Activated CD4-positive, alpha-beta memory T cell treated with anti-CD3 and anti-CD28 coated beads, Interleukin-2, amount 10 ng/mL, durations not matched to agents 7 days and 5 days (primary cell): ENCODE data around the gene TSPAN5. TPM values are rescaled to one million over a fixed set of nuclear protein-coding genes. Genes with fewer than 3 reads are reported as not detected.

Source experiments
- CTCF ChIA-PET: fragments of 350-600 bp; sonication (Branson Sonifier 250); formaldehyde crosslinking; loops from one replicate; lab custom pipeline; 2021; ENCODE audit warnings: antibody characterized with exemption, inconsistent platforms; lab: Charles Lee
- POLR2A ChIA-PET: fragments of 350-600 bp; sonication (Branson Sonifier 250); formaldehyde crosslinking; loops from one replicate; lab custom pipeline; 2021; ENCODE audit warnings: antibody characterized with exemption; lab: Charles Lee
- DNase-seq: peaks from one replicate; pipeline ENCODE4 v3.0.0-alpha.2; 2020
- H3K27ac Mint-ChIP-seq: one replicate; pipeline ENCODE4 v1.8.0; 2021; ENCODE audit warnings: mild to moderate bottlenecking, mixed read lengths
- H3K27me3 Mint-ChIP-seq: one replicate; pipeline ENCODE4 v1.8.0; 2021; ENCODE audit warnings: mixed read lengths
- H3K36me3 Mint-ChIP-seq: one replicate; pipeline ENCODE4 v1.8.0; 2021; ENCODE audit warnings: low read depth, mixed read lengths
- H3K4me1 Mint-ChIP-seq: one replicate; pipeline ENCODE4 v1.8.0; 2021; ENCODE audit warnings: mixed read lengths
- H3K4me3 Mint-ChIP-seq: one replicate; pipeline ENCODE4 v1.8.0; 2021; ENCODE audit warnings: mild to moderate bottlenecking, mixed read lengths
- H3K9me3 Mint-ChIP-seq: one replicate; pipeline ENCODE4 v1.8.0; 2021; ENCODE audit warnings: mixed read lengths
- total RNA-seq, 2 experiments: library from RNA; stranded (reverse); gene quantifications; one replicate each; pipeline ENCODE4 v1.2.3, GENCODE V29; 2021

TSPAN5 gene
- total RNA-seq, 2 experiments from 2014 or later = 21.8 to 22.6 TPM

DNA sequence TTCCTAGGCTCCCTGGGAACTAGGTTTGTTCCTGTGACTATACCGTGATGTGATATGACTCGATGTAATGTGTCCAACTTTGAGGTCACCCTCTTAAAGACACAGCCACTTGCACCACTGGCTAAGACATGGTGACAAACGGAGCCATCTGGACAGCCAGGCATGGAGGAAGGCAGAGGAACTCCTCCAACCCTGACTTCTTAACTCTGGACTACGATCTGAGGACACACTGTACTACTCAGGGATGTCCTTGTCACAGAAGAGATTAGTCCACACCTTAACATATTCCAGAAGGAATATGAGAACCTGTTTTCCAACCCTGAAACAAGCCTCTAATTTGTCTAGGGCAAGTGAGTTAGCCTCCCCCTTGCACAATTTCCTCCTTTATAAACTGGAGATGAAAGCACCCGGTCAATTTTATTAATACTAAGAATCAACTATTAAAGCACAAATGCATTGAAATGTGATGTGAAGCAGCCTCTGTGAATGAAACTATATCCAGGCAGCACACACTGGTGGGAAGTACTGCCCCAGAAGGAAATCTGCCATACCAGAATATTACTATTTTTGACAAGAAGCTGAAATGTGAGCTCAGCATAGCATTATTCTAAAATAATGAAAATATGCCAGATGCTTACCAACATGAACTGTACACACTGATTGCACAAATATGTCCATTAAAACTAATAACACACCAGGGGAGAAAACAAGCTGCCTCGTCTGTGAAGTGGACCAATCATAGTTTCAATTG, 47.3 kb downstream of the TSPAN5 start:
- Mint-ChIP-seq H3K4me1 (peaks cover 22% of the 10 kb centered on the region), H3K4me3 (no peak overlapping the region), H3K9me3 (no peaks in the 10 kb centered on the region), H3K36me3 (no peaks in the 10 kb centered on the region), H3K27ac (no peak overlapping the region), H3K27me3 (peaks cover 1% of the 10 kb centered on the region)
- POLR2A ChIA-PET = no interaction called here
- no peak for DNase-seq
- CTCF ChIA-PET = no interaction called here

DNA sequence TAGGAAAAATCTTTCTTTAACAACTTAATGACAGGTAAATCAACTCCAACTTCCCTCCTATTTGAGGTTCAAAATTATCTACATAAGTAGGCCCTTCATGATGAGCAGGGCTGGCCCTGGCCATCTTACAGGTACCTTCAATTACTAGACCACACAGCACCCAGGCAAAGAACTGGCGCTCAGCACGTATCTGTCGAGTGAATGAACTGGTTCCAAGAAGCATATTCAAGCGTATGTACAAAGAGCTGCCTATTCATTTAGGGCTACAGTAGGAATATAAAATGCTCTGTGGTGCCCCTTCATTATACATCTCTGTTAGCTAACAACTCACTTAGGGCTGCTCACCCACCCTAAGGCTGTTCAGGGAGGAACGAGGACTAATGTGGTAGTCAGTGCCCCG, 48.0 kb downstream of the TSPAN5 start:
- H3K4me1 Mint-ChIP-seq = peaks cover 24% of the 10 kb centered on the region
- ChIA-PET POLR2A (no interaction called here), CTCF (no interaction called here)
- H3K36me3 Mint-ChIP-seq = peaks cover 3% of the 10 kb centered on the region
- H3K4me3 Mint-ChIP-seq = no peak overlapping the region
- peaks cover 2% of the 10 kb centered on the region for H3K27me3 Mint-ChIP-seq
- no peak overlapping the region for H3K27ac Mint-ChIP-seq
- H3K9me3 Mint-ChIP-seq = no peaks in the 10 kb centered on the region
- no peak for DNase-seq

DNA sequence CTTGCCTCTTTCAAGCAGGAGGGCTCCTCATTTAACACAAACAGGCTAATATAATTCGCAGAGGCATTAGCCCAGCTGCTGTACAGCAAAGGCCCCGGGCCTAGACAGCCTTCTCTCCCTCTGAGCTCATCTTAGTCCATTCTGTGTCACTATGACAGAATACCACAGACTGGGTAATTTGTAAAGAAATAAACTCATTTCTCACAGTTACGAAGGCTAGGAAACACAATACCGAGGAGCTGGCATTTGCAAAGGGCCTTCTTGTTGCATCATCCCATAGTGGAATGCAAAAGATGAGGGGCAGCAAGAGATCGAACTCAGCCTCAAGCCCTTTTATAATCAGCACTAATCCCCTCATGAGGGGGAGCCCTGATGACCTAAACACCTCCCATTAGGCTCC, 48.5 kb downstream of the TSPAN5 start:
- ChIA-PET CTCF (no interaction called here), POLR2A (no interaction called here)
- H3K9me3 Mint-ChIP-seq = no peaks in the 10 kb centered on the region
- peaks cover 26% of the 10 kb centered on the region for H3K4me1 Mint-ChIP-seq
- H3K4me3 Mint-ChIP-seq = no peak overlapping the region
- H3K36me3 Mint-ChIP-seq = peaks cover 3% of the 10 kb centered on the region
- no peak for DNase-seq
- peaks cover 2% of the 10 kb centered on the region for H3K27me3 Mint-ChIP-seq
- H3K27ac Mint-ChIP-seq = no peak overlapping the region

DNA sequence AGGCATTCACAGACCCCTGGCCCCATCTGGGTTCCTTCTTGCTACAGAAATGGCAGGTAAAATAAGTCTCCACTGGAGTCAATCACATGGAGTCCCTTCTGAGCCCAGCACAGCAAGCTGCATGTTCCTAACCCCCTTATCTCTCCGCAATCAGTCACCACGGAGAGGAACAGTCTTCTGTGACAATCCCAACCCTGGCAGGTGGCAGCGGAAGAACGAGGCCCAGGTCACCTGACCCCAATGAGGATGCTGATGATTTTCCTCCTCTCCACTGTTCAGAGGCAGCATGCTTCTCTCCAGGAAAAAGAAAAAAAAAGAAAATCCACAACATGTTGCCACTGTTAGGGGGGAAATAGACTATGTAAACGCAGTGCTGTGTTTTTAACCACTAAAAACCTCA, 50.1 kb downstream of the TSPAN5 start:
- no peak overlapping the region for H3K27ac Mint-ChIP-seq
- H3K27me3 Mint-ChIP-seq = peaks cover 2% of the 10 kb centered on the region
- no peaks in the 10 kb centered on the region for H3K9me3 Mint-ChIP-seq
- ChIA-PET POLR2A (no interaction called here), CTCF (no interaction called here)
- peaks cover 3% of the 10 kb centered on the region for H3K36me3 Mint-ChIP-seq
- no peak overlapping the region for H3K4me3 Mint-ChIP-seq
- DNase-seq = no peak
- peaks cover 37% of the 10 kb centered on the region for H3K4me1 Mint-ChIP-seq

DNA sequence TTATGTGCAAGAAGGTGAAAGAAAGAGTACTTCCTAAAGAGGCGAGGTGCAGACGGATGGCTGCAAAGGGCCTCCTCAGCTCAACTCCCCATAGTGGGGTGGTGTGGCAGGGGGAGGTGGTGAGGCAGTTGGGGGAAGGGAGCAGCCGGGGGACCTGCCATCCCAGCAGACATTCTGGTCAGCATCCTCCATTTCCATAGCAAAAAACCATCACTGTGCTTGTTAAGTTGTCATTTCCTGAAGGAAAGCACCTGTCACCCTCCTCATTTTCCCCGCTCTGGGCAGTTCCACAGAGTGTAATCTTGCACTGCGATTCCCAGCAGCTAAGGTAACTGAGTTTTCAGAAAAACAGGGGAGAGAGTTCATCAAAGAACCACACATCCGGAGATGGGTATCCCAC, 51.5 kb downstream of the TSPAN5 start:
- H3K27ac Mint-ChIP-seq = no peak overlapping the region

DNA sequence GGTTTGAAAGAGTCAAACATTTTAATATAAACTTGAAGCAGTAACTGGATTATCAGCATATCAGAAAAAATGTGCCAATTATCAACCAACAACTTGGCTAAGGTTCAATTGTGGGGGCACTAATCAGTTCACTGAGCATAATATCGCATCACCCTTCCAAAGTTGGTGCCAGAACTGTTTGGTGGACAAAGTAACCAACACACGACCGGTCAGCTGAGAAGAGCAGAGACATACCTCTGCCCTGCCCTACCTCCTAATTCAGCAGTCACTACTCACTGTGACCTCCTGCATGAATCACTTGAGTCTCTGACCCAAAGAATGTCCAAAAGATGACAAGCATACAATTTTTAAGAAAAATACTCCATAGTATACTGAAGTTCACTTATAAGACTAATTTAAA, 53.2 kb downstream of the TSPAN5 start:
- CTCF ChIA-PET = no interaction called here

More for the DNA sequence above, 51.5 kb downstream of the TSPAN5 start:
- ChIA-PET CTCF (interaction anchor here (1.7 kb wide), 1 partner anchor 13 kb away, joined by 3 read pairs; no protein-coding TSS in a partner anchor), POLR2A (no interaction called here)
- DNase-seq = no peak
- no peaks in the 10 kb centered on the region for H3K9me3 Mint-ChIP-seq
- H3K27me3 Mint-ChIP-seq = peaks cover 2% of the 10 kb centered on the region
- H3K36me3 Mint-ChIP-seq = peaks cover 7% of the 10 kb centered on the region
- H3K4me1 Mint-ChIP-seq = peaks cover 44% of the 10 kb centered on the region
- no peak overlapping the region for H3K4me3 Mint-ChIP-seq

DNA sequence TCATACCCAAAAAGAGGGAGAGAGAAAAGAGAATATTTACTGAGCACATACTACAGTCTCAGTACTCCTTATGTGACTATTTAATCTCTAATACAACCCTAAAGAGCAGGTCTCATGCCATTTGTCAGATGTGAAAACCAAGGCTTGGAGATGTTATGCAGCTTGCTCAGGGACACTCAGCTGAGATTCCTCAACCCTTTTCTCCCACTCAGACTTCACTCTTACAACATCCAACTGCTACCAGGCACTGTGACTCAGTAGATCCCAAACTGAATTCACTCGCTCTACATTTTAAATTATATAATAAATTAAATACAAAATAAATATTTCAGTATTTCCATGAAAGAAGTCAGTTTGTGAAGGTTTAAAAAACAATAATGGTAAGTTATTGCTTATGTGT, 53.7 kb downstream of the TSPAN5 start:
- ChIA-PET CTCF (no interaction called here), POLR2A (no interaction called here)
- Mint-ChIP-seq H3K27me3 (peaks cover 2% of the 10 kb centered on the region), H3K36me3 (peaks cover 22% of the 10 kb centered on the region), H3K27ac (no peak overlapping the region), H3K9me3 (peaks cover 7% of the 10 kb centered on the region), H3K4me3 (no peak overlapping the region), H3K4me1 (peaks cover 53% of the 10 kb centered on the region)
- no peak for DNase-seq

More for the DNA sequence above, 53.2 kb downstream of the TSPAN5 start:
- Mint-ChIP-seq H3K27ac (no peak overlapping the region), H3K4me3 (no peak overlapping the region), H3K4me1 (peaks cover 53% of the 10 kb centered on the region), H3K9me3 (peaks cover 5% of the 10 kb centered on the region), H3K27me3 (peaks cover 2% of the 10 kb centered on the region), H3K36me3 (peaks cover 19% of the 10 kb centered on the region)
- POLR2A ChIA-PET = no interaction called here
- no peak for DNase-seq

DNA sequence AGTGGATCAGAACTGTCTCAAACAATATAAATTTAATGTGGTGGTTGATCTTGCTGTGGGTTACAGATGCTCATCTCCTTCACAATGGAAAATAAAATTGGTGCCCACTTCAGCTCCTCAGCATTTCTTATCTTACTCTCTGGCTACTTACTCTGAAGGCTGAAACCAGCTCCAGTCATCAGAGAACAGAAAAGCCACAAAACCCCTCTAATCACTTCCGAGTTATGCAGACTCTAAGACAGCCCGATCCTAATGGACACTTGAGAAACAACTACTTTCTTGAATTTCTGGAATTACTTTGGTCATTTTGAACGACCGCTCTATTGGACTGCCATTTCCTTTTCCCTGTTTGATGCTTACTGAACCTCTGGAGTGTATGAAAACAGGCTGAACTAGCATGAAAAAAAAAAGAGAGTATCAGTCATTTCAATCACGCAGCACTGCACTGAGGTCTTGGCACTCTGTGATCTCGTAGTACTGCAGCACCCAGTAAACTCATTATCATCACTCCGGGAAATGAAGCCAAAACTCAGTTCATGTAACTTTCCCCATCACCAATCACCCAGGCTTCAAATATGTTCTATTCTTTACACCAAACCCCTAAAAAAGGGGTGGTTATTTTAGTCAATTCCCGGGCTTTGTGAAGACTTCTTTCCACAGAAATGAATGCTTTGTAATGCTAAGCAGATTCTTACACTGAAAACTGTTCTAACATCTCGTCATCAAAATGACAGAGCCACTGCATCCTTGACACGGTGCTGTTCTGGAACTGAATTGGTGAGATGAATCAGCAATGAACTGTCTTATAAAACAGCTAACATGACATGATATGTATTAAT, 54.5 kb downstream of the TSPAN5 start:
- Mint-ChIP-seq H3K4me1 (peaks cover 50% of the 10 kb centered on the region), H3K4me3 (peak overlapping the region; percentile 10), H3K27me3 (peaks cover 2% of the 10 kb centered on the region), H3K36me3 (peaks cover 26% of the 10 kb centered on the region), H3K27ac (peak overlapping the region; percentile 26), H3K9me3 (peaks cover 12% of the 10 kb centered on the region)
- peak; percentile 22 for DNase-seq
- ChIA-PET POLR2A (interaction anchor here (0.8 to 2.8 kb wide), 5 partner anchors 36 to 326 kb away, joined by 3 to 10 read pairs (median 7); partner anchors contain the start of gene TSPAN5), CTCF (interaction anchor here (1.4 kb wide), 1 partner anchor 39 kb away, joined by 3 read pairs; no protein-coding TSS in a partner anchor)

DNA sequence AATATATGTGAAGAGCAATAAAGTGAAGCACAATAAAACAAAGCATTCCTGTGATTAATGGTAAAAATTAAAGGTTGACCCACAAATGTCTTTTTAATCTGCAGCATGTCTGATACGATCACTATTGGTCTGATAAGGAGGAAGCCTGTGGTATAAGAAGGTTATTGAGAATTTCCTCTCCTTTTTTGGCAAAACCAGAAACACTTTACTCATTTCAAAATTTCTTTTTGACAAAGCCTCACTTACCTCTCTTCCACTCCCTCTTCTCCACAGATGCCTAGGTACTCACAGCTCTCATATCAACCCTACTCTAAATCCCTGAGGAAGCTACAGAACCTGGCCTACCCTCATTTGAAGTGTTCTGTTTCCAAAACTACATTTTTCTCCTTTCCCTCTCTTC, 56.1 kb downstream of the TSPAN5 start:
- Mint-ChIP-seq H3K4me3 (peak overlapping the region; percentile 26), H3K27ac (peak overlapping the region; percentile 32), H3K36me3 (peaks cover 32% of the 10 kb centered on the region), H3K27me3 (peaks cover 2% of the 10 kb centered on the region), H3K9me3 (peaks cover 12% of the 10 kb centered on the region), H3K4me1 (peaks cover 42% of the 10 kb centered on the region)
- ChIA-PET CTCF (interaction anchor here (1.4 to 1.8 kb wide), 3 partner anchors 15 to 325 kb away, joined by 3 to 5 read pairs (median 3); no protein-coding TSS in a partner anchor), POLR2A (interaction anchor here (0.9 to 2.8 kb wide), 6 partner anchors 37 to 328 kb away, joined by 3 to 10 read pairs (median 6); partner anchors contain the start of gene TSPAN5)
- DNase-seq = no peak

DNA sequence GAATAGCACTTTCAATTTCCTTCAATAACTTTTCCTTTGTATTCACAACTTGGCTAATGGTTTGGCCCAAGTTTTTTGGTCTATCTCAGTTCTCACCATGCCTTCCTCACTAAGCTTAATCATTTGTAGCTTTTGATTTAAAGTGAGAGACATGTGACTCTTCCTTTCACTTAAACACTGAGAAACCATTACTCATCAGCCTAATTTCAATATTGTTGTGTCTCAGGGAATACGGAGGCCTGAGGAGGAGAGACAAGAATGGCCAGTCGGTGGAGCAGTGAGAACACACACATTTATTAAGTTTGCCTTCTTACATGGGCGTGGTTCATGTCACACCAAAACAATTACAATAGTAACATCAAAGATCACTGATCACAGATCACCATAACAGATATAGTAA, 56.7 kb downstream of the TSPAN5 start:
- Mint-ChIP-seq H3K4me1 (peaks cover 42% of the 10 kb centered on the region), H3K9me3 (peaks cover 12% of the 10 kb centered on the region), H3K4me3 (peak overlapping the region; percentile 15), H3K27ac (peak overlapping the region; percentile 32), H3K27me3 (peaks cover 2% of the 10 kb centered on the region), H3K36me3 (peaks cover 32% of the 10 kb centered on the region)
- peak; percentile 21 for DNase-seq
- POLR2A ChIA-PET = interaction anchor here (0.9 to 2.8 kb wide), 5 partner anchors 38 to 327 kb away, joined by 3 to 10 read pairs (median 4); no protein-coding TSS in a partner anchor
- CTCF ChIA-PET = interaction anchor here (1.1 to 1.8 kb wide), 3 partner anchors 16 to 326 kb away, joined by 3 to 5 read pairs (median 4); no protein-coding TSS in a partner anchor

DNA sequence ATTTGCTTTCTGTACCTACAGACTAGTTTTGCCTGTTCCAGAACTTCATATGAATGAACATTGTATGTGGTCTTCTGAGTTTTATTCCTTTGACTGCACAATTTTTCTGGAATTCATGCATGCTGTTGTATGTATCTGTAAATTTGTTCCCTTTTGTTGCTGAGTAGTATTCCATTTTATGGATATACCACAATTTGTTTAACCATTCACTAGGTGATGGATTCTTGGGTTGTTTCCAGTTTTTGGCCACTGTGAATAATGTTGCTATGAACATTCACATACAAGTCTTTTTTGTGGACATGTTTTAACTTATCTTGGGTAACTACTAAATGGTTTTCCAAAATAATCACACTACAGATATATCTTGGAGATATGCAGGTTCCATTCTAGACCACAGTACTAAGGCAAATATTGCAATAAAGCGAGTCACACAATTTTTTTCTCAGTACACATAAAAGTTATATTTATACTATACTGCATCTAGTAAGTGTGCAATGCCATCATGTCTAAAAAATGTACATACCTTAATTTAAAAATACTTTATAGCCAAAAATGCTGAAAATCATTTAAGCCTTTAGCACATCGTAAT, 58.7 kb downstream of the TSPAN5 start:
- CTCF ChIA-PET = no interaction called here
- no peak overlapping the region for H3K27ac Mint-ChIP-seq
- H3K9me3 Mint-ChIP-seq = peaks cover 12% of the 10 kb centered on the region
- no peaks in the 10 kb centered on the region for H3K27me3 Mint-ChIP-seq
- H3K36me3 Mint-ChIP-seq = peaks cover 29% of the 10 kb centered on the region
- POLR2A ChIA-PET = no interaction called here
- DNase-seq = no peak
- peaks cover 37% of the 10 kb centered on the region for H3K4me1 Mint-ChIP-seq
- H3K4me3 Mint-ChIP-seq = no peak overlapping the region

DNA sequence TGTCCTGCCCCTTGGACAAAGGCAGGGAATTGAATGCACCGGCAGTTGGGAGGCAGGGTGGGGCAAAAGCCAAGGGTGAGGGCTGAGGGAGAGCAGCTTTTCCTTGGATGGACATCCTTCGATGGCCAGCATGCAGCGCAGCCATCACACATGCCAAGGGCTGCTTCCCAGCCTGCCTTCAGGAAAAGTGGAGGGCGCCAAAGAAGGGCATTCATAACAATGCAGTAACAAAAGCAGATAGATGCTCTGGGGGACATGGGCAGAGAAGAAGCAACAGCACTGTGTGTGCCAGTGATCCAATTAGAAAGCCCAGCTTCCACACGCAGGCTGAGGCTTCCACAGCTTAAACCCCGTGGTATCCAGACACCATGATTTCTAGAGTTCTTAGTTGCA, 71.5 kb downstream of the TSPAN5 start:
- CTCF ChIA-PET = no interaction called here
- Mint-ChIP-seq H3K9me3 (peaks cover 2% of the 10 kb centered on the region), H3K4me1 (peaks cover 2% of the 10 kb centered on the region), H3K27ac (no peak overlapping the region), H3K4me3 (no peak overlapping the region), H3K36me3 (no peaks in the 10 kb centered on the region), H3K27me3 (no peaks in the 10 kb centered on the region)
- DNase-seq = no peak
- POLR2A ChIA-PET = no interaction called here
